Activated T-cell treated with anti-CD3 and anti-CD28 coated beads, Interleukin-2, amount 50 U/mL, for 4 hours (primary cell): Measurements from ENCODE around the gene WNT5B. TPM values are rescaled to one million over a fixed set of nuclear protein-coding genes. Genes with fewer than 3 reads are reported as not detected.
A peak's percentile ranks its signal among the peaks of the same experiment; 100 is the strongest.

Source experiments
- ATAC-seq, 2 donors: fragments of 200-7000 bp; cut with Tn5 transposase; one replicate each; pipeline ENCODE4 v1.10.0; 2021
- DNase-seq: peaks from one replicate; pipeline ENCODE4 v3.0.0-alpha.2; 2020
- H3K27me3 Mint-ChIP-seq: one replicate; pipeline ENCODE4 v1.8.0; 2021; ENCODE audit warnings: low read depth, mixed read lengths
- H3K36me3 Mint-ChIP-seq: one replicate; pipeline ENCODE4 v1.8.0; 2022; ENCODE audit warnings: mixed read lengths; ENCODE audit not compliant: insufficient read depth
- H3K4me1 Mint-ChIP-seq: one replicate; pipeline ENCODE4 v1.8.0; 2021; ENCODE audit warnings: low read depth, mixed read lengths
- H3K4me3 Mint-ChIP-seq: one replicate; pipeline ENCODE4 v1.8.0; 2021; ENCODE audit warnings: mild to moderate bottlenecking, moderate library complexity, mixed read lengths
- H3K9me3 Mint-ChIP-seq: one replicate; pipeline ENCODE4 v1.8.0; 2021; ENCODE audit warnings: mixed read lengths
- total RNA-seq, 3 donors: library from RNA; stranded (reverse); gene quantifications; one replicate each; pipeline ENCODE4 v1.2.1, GENCODE V29; 2021

WNT5B gene
- total RNA-seq, 3 donors from 2014 or later, result 0.13 TPM; not detected in 2

GRCh38 chr12:1645819-1646218, 16.8 kb downstream of the WNT5B start:
- Mint-ChIP-seq H3K36me3 (no peaks in the 10 kb centered on the region), H3K9me3 (no peaks in the 10 kb centered on the region), H3K4me3 (no peak overlapping the region), H3K4me1 (peaks cover 3% of the 10 kb centered on the region), H3K27me3 (peaks cover 9% of the 10 kb centered on the region)
- no peak for DNase-seq
- ATAC-seq, result no peak

GRCh38 chr12:1646569-1647284, 17.7 kb downstream of the WNT5B start:
- no peak for DNase-seq
- H3K4me3 Mint-ChIP-seq, result no peak overlapping the region
- peaks cover 3% of the 10 kb centered on the region for H3K4me1 Mint-ChIP-seq
- H3K9me3 Mint-ChIP-seq, result no peaks in the 10 kb centered on the region
- ATAC-seq, result no peak
- peaks cover 14% of the 10 kb centered on the region for H3K27me3 Mint-ChIP-seq
- no peaks in the 10 kb centered on the region for H3K36me3 Mint-ChIP-seq

- Mint-ChIP-seq H3K4me1 (peaks cover 3% of the 10 kb centered on the region), H3K27me3 (peaks cover 16% of the 10 kb centered on the region), H3K9me3 (no peaks in the 10 kb centered on the region), H3K36me3 (no peaks in the 10 kb centered on the region), H3K4me3 (no peak overlapping the region)
- DNase-seq (no peak), ATAC-seq (no peak)
Observed at GRCh38 chr12:1647285-1647669, 18.2 kb downstream of the WNT5B start.

GRCh38 chr12:1650260-1650977, 21.4 kb downstream of the WNT5B start:
- peaks cover 20% of the 10 kb centered on the region for H3K27me3 Mint-ChIP-seq
- H3K4me1 Mint-ChIP-seq, result peaks cover 3% of the 10 kb centered on the region
- no peaks in the 10 kb centered on the region for H3K36me3 Mint-ChIP-seq
- no peaks in the 10 kb centered on the region for H3K9me3 Mint-ChIP-seq
- DNase-seq (no peak), ATAC-seq (no peak)
- H3K4me3 Mint-ChIP-seq, result no peak overlapping the region

- no peaks in the 10 kb centered on the region for H3K9me3 Mint-ChIP-seq
Observed at GRCh38 chr12:1650978-1651361, 21.9 kb downstream of the WNT5B start.

GRCh38 chr12:1651946-1652345, 22.9 kb downstream of the WNT5B start:
- ATAC-seq, result no peak
- H3K4me3 Mint-ChIP-seq, result no peak overlapping the region
- DNase-seq, result no peak

More at GRCh38 chr12:1650978-1651361, 21.9 kb downstream of the WNT5B start:
- DNase-seq, result no peak
- Mint-ChIP-seq H3K4me3 (no peak overlapping the region), H3K4me1 (peaks cover 2% of the 10 kb centered on the region), H3K27me3 (peaks cover 20% of the 10 kb centered on the region), H3K36me3 (no peaks in the 10 kb centered on the region)
- ATAC-seq, result no peak

GRCh38 chr12:1655225-1655788, 26.3 kb downstream of the WNT5B start:
- no peak overlapping the region for H3K4me3 Mint-ChIP-seq
- ATAC-seq, result no peak
- H3K4me1 Mint-ChIP-seq, result peaks cover 5% of the 10 kb centered on the region
- DNase-seq, result no peak
- no peaks in the 10 kb centered on the region for H3K36me3 Mint-ChIP-seq
- peaks cover 14% of the 10 kb centered on the region for H3K27me3 Mint-ChIP-seq
- no peaks in the 10 kb centered on the region for H3K9me3 Mint-ChIP-seq

More at GRCh38 chr12:1651946-1652345, 22.9 kb downstream of the WNT5B start:
- Mint-ChIP-seq H3K9me3 (no peaks in the 10 kb centered on the region), H3K27me3 (peaks cover 20% of the 10 kb centered on the region), H3K4me1 (peaks cover 2% of the 10 kb centered on the region), H3K36me3 (no peaks in the 10 kb centered on the region)

GRCh38 chr12:1656902-1657301, 27.9 kb downstream of the WNT5B start:
- peaks cover 4% of the 10 kb centered on the region for H3K27me3 Mint-ChIP-seq
- ATAC-seq (no peak), DNase-seq (no peak)
- H3K36me3 Mint-ChIP-seq, result no peaks in the 10 kb centered on the region
- peaks cover 12% of the 10 kb centered on the region for H3K4me1 Mint-ChIP-seq
- no peaks in the 10 kb centered on the region for H3K9me3 Mint-ChIP-seq
- H3K4me3 Mint-ChIP-seq, result no peak overlapping the region

GRCh38 chr12:1657688-1658087, 28.7 kb downstream of the WNT5B start:
- Mint-ChIP-seq H3K9me3 (no peaks in the 10 kb centered on the region), H3K27me3 (peaks cover 1% of the 10 kb centered on the region), H3K36me3 (no peaks in the 10 kb centered on the region), H3K4me3 (no peak overlapping the region), H3K4me1 (peaks cover 12% of the 10 kb centered on the region)
- DNase-seq (no peak), ATAC-seq (no peak)

- Mint-ChIP-seq H3K9me3 (no peaks in the 10 kb centered on the region), H3K36me3 (no peaks in the 10 kb centered on the region), H3K4me1 (peaks cover 24% of the 10 kb centered on the region), H3K4me3 (peak overlapping the region; percentile 27), H3K27me3 (no peaks in the 10 kb centered on the region)
- DNase-seq (peak; percentile 59), ATAC-seq (no peak)
Observed at GRCh38 chr12:1660304-1661187, 31.5 kb downstream of the WNT5B start.

GRCh38 chr12:1661553-1662335, 32.7 kb downstream of the WNT5B start:
- peak; percentile 71 for DNase-seq
- no peaks in the 10 kb centered on the region for H3K9me3 Mint-ChIP-seq
- ATAC-seq, result peak; percentile 83 to 91
- no peaks in the 10 kb centered on the region for H3K36me3 Mint-ChIP-seq
- peak overlapping the region; percentile 79 for H3K4me3 Mint-ChIP-seq
- no peaks in the 10 kb centered on the region for H3K27me3 Mint-ChIP-seq
- peaks cover 32% of the 10 kb centered on the region for H3K4me1 Mint-ChIP-seq

- ATAC-seq (no peak), DNase-seq (peak; percentile 18)
- peak overlapping the region; percentile 61 for H3K4me3 Mint-ChIP-seq
Observed at GRCh38 chr12:1662761-1663439, 33.9 kb downstream of the WNT5B start.

More at GRCh38 chr12:1662761-1663439, 33.9 kb downstream of the WNT5B start:
- Mint-ChIP-seq H3K9me3 (no peaks in the 10 kb centered on the region), H3K36me3 (no peaks in the 10 kb centered on the region), H3K4me1 (peaks cover 42% of the 10 kb centered on the region), H3K27me3 (no peaks in the 10 kb centered on the region)
